HG03060 (cell line): Measurements from ENCODE around the gene LRRC10B.

Source experiments
- ATAC-seq: cut with Tn5 transposase; IDR thresholded peaks from one replicate; pipeline ENCODE4 v1.9.1; 2021; ENCODE audit warnings: low read depth, moderate number of reproducible peaks; ENCODE audit not compliant: unreplicated experiment

Gene LRRC10B

GRCh38 chr11:61542705-61543104 lies 34.2 kb downstream of the LRRC10B start:
- no peak for ATAC-seq

GRCh38 chr11:61543606-61544306 lies 35.2 kb downstream of the LRRC10B start:
- ATAC-seq, result no peak

DNA sequence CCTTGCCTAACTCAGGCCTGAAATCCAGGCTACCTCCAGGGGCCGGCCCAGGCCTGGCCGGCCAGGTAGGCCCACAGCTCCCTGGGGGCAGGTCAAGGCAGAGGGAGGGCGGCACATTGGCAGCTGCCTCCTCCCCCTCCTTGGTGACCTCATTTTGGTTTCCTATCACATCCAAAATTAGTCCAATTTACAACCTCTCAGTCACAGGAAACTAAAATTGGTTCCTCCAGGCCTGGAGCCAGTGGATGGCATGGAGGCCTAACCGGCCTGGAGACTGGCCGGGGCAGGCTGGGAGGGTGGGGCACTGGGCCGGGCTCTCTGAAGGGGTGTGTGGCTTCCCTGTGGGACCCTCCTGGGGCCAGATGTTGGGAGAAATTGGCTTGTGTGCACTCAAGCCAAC lies 35.9 kb downstream of the LRRC10B start:
- no peak for ATAC-seq

DNA sequence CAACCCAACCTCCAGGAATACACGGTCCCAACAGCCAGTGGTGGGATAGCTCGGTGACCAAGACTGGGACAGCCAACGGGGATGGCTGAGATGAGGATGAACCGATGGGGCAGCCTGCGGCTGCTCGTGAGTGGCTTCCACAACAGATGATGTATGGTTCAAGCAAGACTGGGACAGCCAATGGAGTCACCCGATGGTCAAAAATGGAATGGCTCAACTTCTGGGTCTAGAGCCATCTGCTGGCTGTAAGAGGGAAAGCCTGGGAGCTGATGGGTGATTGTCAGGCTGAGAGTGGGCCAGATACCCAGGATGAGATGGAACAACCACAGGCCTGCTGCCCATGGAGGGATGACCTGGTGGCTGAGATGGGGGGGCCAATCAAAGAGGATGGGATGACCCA lies 36.8 kb downstream of the LRRC10B start:
- no peak for ATAC-seq

GRCh38 chr11:61545921-61546320 lies 37.4 kb downstream of the LRRC10B start:
- ATAC-seq, result no peak

DNA sequence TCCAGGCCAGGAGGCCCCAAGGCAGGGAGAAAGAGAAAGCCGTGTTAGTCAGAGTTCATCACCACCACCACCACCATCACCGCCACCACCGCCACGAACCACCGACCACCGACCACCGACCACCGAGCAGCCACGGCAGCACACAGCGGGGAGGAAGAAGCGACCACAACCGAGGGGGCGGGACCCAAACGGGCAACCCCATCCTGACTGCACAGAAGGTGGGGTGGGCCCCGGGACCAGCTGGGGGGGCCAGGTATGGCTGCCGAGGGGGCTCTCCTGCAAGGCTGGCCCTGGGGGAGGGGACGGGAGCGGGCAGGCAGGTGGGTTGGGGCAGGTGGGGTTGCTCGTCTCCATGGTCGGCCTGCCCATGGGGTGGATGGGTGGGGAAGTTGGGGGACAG lies 38.1 kb downstream of the LRRC10B start:
- no peak for ATAC-seq

GRCh38 chr11:61547246-61547645 lies 38.7 kb downstream of the LRRC10B start:
- ATAC-seq, result no peak

DNA sequence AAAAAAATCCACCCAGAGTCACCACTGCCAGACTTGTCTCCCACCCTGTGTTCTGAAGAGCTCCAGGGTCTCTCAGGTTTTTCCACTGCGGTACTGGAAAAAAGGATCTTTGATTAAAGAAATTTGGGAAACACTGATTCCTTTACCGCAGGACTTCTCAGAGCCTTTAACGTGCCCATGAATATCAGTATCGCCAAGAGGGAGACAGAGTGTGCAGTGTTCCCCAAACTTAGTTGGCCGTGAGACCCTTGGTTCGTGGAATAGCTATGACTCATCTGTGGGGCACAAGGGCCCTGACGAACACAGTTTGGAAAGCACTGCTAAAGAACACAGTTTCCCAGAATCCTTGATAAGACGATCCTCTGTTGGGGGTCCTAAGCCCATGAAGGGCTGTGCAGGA lies 40.6 kb downstream of the LRRC10B start:
- no peak for ATAC-seq

DNA sequence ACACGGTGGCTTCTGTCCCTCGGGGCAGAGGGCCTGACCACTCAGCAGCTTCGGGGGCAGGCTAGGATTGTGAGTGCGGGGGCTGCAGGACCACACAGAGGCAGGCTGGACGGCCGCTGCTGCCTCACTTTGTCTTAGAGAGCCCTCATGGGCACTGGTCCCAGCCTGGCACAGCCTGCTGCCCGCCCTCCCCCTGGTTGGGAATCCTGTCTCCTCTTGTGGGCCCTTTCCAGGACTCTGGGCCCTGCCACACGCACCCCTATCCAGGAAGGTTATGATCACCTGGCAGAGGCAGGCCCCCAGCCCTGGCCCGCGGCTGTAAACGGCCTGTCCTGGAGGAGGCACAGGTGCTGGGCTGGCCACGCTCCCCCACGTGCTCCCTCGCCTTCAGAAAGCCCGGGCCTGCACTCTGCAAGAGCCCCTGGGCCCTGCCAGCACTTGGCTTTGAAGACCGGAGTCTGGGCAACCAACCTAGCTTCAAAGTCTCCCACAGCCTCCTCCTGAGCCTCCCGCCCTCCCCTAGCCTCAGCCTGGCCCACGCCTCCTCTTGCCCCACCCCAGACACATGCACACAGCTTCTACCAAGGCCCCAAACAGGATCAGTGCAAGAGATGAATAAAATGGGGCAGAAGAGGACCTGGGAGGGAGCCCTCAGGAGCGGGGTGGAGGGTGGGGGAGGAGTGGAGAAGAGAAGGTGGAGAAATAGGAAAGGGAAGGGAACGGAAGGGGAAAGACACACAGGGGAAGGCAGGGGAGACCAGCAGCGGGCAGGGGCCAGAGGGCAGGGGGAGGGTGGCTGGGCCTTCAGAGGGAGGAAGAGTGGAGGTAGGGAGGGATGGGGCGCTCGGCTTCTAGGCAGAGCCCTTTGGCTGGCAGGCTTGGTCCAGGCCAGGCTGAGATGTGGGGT lies 41.4 kb downstream of the LRRC10B start:
- ATAC-seq, result no peak

DNA sequence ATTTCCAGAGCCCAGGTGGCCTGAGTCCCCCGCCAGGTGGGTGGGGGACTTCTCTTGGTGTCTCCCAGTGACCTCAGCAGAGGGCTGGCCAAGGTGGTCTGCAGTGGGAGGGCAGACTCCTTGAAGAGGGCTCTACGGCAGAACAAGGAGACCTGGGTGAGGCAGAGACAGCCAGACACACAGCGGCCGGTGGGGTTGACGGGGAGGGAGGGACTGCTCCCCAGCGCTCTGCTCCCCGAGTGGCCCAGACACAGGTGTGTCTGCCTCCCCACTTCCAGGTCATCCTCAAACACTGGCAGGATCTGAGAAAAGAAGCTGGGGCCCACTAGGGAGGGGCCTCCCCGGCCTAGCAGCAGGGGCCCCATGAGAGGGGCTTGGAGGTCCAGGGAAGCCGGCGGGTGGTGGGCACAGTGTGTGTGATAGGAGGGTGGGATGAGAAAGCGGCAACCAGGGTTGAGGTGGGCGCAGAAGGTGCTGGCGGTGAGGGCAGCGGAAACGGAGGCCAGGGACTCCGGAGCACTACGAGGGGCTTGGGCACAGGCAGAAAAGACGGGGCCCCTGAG lies 42.2 kb downstream of the LRRC10B start:
- ATAC-seq, result no peak

DNA sequence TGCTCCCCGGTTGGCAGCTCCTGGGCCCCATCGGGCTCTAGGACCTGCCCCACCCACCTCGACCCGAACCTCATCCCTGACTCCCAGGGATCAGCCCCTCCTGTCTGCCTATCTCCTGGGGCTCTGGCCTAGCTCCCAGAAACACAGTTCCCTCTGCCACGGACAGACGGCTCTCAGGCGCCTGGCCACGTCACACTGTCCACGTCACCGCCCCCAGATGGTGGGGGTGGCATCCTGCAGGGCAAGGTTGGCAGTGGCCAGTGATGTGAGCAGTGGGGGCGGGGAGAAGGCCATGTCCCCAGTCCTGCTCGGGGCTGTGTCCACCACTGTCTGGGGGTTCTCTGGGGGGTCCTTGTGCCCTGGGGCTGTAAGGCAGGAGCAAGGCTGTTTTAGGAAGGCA lies 43.1 kb downstream of the LRRC10B start:
- ATAC-seq, result no peak

GRCh38 chr11:61552108-61552635 lies 43.6 kb downstream of the LRRC10B start:
- no peak for ATAC-seq

DNA sequence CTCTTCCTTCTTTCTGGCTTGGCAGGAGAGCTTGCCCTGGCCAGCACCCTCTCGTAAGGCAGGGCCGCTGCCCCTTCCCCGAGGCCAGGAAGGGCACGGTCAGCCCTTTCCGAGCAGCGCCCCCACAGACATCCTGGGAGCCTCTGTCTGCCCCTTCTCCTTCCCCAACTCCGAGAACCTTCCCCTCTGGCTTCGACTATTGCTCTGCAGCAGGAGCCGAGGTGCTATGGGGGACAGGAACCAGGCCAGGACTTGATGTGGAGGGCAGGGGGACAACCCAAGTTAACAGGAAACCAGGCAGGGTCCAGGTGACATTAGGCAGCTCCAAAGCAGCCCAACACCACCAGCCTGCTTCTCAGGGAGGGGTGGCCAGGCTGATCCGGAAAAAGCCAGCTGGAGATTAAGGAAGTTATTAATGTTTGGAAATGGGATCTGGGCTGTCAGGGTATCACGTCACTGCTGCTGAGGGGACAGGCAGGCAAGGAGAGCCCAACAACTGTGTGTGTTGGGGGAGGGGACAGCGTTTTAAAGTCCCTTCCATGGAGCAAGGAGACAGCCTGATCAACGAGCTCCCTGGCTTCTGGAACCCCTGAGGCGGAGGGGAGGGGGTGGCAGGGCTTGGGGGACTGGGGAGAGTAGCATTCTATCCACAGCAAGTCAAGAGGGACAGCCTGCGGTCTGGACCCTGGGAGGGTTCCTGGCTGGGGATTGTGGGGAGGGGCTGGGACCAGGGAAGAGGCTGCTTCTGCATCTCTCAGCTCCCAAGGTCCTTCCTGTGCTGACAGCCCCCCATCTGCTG lies 45.0 kb downstream of the LRRC10B start:
- ATAC-seq, result no peak

DNA sequence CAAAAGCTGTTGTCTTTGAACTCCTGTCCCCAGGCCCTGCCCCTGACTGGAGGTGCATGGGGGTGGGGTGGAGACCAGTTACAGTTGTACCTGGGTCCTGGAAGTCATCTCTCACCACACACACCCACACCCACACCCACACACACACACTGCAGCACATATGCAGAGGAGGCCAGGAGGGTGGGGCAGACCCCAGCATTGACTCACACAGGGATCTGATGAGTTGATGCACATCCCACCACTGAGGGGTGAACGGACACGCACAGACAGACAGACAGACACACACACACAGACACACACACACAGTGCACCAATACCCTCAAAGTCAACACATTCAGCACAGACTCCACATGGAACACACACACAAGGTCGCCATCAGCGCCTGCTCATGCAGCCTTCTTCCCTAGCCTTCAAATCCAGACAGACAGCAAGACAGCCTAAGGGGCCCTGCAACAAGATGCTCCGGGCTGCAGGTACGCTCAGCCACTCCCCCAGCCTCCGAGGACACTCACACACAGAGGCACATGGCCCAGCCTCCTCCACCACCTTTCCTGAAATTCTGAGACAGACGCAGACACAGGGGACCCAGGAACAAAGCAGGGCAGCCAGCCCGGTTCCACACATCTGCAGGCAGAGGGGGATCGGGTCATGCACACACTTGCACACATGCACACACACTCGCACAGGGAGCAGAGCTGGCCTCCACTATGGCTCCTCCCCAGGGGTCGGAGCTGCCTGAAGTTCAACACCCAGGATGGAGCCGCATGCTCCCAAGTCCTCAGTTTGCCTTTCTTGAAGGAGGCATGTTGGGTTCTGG lies 45.8 kb downstream of the LRRC10B start:
- ATAC-seq, result no peak

DNA sequence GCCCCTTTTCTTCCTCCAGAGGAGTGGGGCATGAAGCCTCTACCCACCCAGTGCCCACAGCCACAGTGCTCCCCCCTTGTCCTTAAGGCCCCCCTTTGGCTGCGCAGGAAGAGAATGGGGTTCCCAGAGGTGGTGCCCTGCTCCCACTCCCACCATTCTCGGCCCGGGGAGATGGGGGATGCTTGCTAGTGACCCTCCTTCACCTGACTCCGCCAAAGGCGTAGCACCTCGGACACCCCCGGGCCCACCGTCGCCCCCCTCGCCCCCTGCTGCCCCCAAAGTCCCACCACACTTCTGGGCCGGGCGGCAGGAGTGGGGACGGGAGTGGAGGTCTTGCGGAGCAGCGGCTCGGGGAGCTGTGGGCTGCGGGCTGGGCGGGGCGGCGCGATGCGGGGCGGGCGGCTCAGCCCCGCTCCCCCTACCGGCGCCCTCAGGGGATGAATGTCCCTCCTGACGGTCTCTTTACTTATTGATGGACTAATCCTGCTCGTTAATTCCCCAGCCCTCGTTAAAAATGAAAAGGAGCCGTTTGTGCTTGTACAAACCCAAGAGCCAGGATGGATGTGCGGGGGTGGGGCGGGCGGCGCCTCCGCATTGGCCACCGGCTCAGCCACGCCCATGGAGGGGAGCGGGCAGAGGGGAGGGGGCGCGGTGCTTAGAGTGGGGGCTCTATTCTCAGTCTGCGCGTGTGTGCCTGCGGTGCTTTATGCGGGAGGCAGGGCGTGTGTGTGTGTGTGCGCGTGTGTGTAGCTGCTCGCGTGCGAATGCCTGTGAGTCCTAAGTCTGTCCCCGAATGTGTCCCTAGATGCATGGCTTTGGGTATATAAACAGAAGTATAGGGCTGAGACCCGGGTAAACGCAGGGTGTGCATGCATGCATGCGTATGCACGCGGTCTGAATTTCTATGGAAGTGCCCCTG lies 46.8 kb downstream of the LRRC10B start:
- ATAC-seq, result no peak

GRCh38 chr11:61555978-61556377 lies 47.4 kb downstream of the LRRC10B start:
- no peak for ATAC-seq

GRCh38 chr11:61556621-61557020 lies 48.1 kb downstream of the LRRC10B start:
- no peak for ATAC-seq
